Endothelial cell of umbilical vein (primary cell): ENCODE results near the gene TBC1D21.

Experiments used
- POLR2A ChIP-seq: IDR thresholded peaks from 2 replicates; pipeline ENCODE4 v1.6.1; 2012; ENCODE audit warnings: low read depth, mild to moderate bottlenecking, control low read depth, low read length
- TF ChIP-seq, protein P1 (sequence below), 2 donors: IDR thresholded peaks; 1 replicate in 1 of 2; 2 replicates in 1 of 2; pipeline ENCODE4 v1.5.1; 2011; ENCODE audit warnings: low read length in 2 of 2, mild to moderate bottlenecking in 2 of 2, moderate library complexity in 2 of 2, control low read depth in 1 of 2, inconsistent platforms in 1 of 2, low read depth in 1 of 2; ENCODE audit not compliant: insufficient read depth in 1 of 2; ENCODE audit errors: extremely low read depth in 1 of 2

DNA sequence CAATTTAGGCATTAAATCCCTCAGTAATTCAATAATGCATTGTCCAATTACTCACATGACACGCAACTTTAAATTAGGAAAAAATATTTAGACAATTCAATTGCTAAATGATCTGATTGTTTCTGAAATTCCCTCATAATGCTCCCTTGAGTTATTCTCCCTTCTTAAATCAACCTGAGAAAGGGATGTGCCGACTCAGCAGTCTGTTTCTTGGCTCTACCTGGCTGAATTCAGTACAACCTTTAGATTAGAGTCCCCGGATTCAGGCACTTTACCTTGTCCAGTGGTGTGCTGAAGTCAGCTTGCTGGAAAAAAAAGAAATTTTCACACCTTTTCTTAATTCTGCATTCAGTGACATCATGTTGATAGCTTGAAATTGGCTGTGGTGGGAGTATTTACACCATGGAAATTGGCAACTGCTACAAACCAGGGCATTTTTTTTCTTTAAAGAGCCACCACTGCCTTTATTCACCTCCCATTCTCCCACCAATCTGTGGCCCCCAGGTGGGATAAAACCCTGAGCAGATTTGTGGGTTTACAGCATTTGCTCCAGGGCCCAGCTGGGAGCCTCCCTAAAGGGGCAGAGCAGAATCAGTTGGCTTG lies 32.0 kb downstream of the TBC1D21 start:
- no peak for TF ChIP-seq POLR2A
- TF ChIP-seq, protein P1, sequence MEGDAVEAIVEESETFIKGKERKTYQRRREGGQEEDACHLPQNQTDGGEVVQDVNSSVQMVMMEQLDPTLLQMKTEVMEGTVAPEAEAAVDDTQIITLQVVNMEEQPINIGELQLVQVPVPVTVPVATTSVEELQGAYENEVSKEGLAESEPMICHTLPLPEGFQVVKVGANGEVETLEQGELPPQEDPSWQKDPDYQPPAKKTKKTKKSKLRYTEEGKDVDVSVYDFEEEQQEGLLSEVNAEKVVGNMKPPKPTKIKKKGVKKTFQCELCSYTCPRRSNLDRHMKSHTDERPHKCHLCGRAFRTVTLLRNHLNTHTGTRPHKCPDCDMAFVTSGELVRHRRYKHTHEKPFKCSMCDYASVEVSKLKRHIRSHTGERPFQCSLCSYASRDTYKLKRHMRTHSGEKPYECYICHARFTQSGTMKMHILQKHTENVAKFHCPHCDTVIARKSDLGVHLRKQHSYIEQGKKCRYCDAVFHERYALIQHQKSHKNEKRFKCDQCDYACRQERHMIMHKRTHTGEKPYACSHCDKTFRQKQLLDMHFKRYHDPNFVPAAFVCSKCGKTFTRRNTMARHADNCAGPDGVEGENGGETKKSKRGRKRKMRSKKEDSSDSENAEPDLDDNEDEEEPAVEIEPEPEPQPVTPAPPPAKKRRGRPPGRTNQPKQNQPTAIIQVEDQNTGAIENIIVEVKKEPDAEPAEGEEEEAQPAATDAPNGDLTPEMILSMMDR (IDR thresholded peaks at IDR 0.05; ENCODE audit: extremely low read depth in 1 of 2, insufficient read depth in 1 of 2, low read depth in 1 of 2, low read length in 2 of 2) = no peak
